Liver (tissue), 9 donors: ENCODE measurements around the gene LY86. TPM values are rescaled to one million over a fixed set of nuclear protein-coding genes. Genes with fewer than 3 reads are reported as not detected.

ENCODE experiments used
- DNase-seq: peaks from one replicate; pipeline ENCODE4 v3.0.0-alpha.2; 2017; ENCODE audit warnings: low spot score
- H3K27ac ChIP-seq, 2 donors: one replicate each; pipeline ENCODE4 v1.7.0; 2013; ENCODE audit warnings: inconsistent platforms in 2 of 2, low read length in 2 of 2, control low read depth in 1 of 2, low read depth in 1 of 2, mild to moderate bottlenecking in 1 of 2
- H3K27me3 ChIP-seq, 4 donors: one replicate each; pipeline versions ENCODE4 v1.6.1 to v1.7.0; 2013; ENCODE audit warnings: low read length in 3 of 4, inconsistent platforms in 1 of 4, mild to moderate bottlenecking in 1 of 4, moderate library complexity in 1 of 4; ENCODE audit not compliant: control insufficient read depth in 4 of 4, insufficient read depth in 4 of 4
- H3K36me3 ChIP-seq, 4 donors: one replicate each; pipeline versions ENCODE4 v1.6.1 to v1.7.0; 2013; ENCODE audit warnings: low read length in 3 of 4, mild to moderate bottlenecking in 3 of 4, low read depth in 1 of 4, moderate library complexity in 1 of 4; ENCODE audit not compliant: control insufficient read depth in 4 of 4, insufficient read depth in 3 of 4
- H3K4me1 ChIP-seq, 4 donors: one replicate each; pipeline versions ENCODE4 v1.6.1 to v1.7.0; 2013; ENCODE audit warnings: low read length in 3 of 4, mild to moderate bottlenecking in 3 of 4, moderate library complexity in 1 of 4; ENCODE audit not compliant: control insufficient read depth in 4 of 4, insufficient read depth in 4 of 4
- H3K4me3 ChIP-seq, 3 donors: one replicate each; pipeline versions ENCODE4 v1.6.1 to v1.7.0; 2013; ENCODE audit warnings: low read length in 3 of 3, control low read depth in 1 of 3, low read depth in 1 of 3, mild to moderate bottlenecking in 1 of 3
- H3K9ac ChIP-seq, 2 donors: one replicate each; pipeline ENCODE4 v1.7.0; 2013; ENCODE audit warnings: low read length in 2 of 2, mild to moderate bottlenecking in 2 of 2, moderate library complexity in 2 of 2, control low read depth in 1 of 2, low read depth in 1 of 2
- H3K9me3 ChIP-seq, 4 donors: one replicate each; pipeline versions ENCODE4 v1.6.1 to v1.7.0; 2013; ENCODE audit warnings: low read length in 3 of 4; ENCODE audit not compliant: control insufficient read depth in 4 of 4
- CTCF ChIP-seq: fragments of 150-350 bp; IDR thresholded peaks from 2 replicates; pipeline ENCODE4 v1.5.1; 2017; ENCODE audit warnings: improper control_type of control experiment, low read depth, low read length; ENCODE audit not compliant: missing input control
- FOXA2 ChIP-seq: IDR thresholded peaks from 2 replicates; pipeline ENCODE4 v1.6.1; 2016; ENCODE audit warnings: antibody characterized with exemption
- GABPA ChIP-seq, 2 donors: IDR thresholded peaks in 1 of 2; conservative IDR thresholded peaks in 1 of 2; 2 replicates each; pipeline ENCODE4 v1.6.1; 2016; ENCODE audit warnings: antibody characterized with exemption in 2 of 2, mild to moderate bottlenecking in 1 of 2, moderate library complexity in 1 of 2
- HNF4A ChIP-seq, 2 donors: conservative IDR thresholded peaks; 2 replicates each; pipeline ENCODE4 v1.6.1; 2016; ENCODE audit warnings: antibody characterized with exemption in 2 of 2, mild to moderate bottlenecking in 2 of 2
- JUND ChIP-seq, 2 donors: IDR thresholded peaks; 2 replicates each; pipeline ENCODE4 v1.6.1; 2016; ENCODE audit warnings: antibody characterized with exemption in 2 of 2
- MAX ChIP-seq: IDR thresholded peaks from 2 replicates; pipeline ENCODE4 v1.6.1; 2016; ENCODE audit warnings: antibody characterized with exemption
- RAD21 ChIP-seq, 2 donors: IDR thresholded peaks; 2 replicates each; pipeline ENCODE4 v1.6.1; 2016; ENCODE audit warnings: antibody characterized with exemption in 2 of 2, mild to moderate bottlenecking in 2 of 2
- REST ChIP-seq: IDR thresholded peaks from 2 replicates; pipeline ENCODE4 v1.6.1; 2016; ENCODE audit warnings: antibody characterized with exemption, mild to moderate bottlenecking
- ZBTB33 ChIP-seq: IDR thresholded peaks from 2 replicates; pipeline ENCODE4 v1.6.1; 2016; ENCODE audit warnings: antibody characterized with exemption
- WGBS: extraction: QIAGEN DNeasy Blood & Tissue Kit; methylation state at CpG from one replicate; pipeline ENCODE4 v1.1.7; 2013; 5-methylcytosine and 5-hydroxymethylcytosine counted together
- polyA plus RNA-seq, 2 donors: library from polyadenylated mRNA; stranded (reverse) in 1 of 2; unstranded in 1 of 2; fragments of 200-250 nt in 1 of 2; fragments of >200 nt in 1 of 2; fragmentation: Nextera tagmentation in 1 of 2; extraction: Ambion mirVana in 1 of 2; gene quantifications; one replicate each; pipeline versions ENCODE4 v1.2.1 to v1.2.3, GENCODE V29; 2013 to 2015
- total RNA-seq, 2 donors: library from RNA; depleted of rRNA; stranded (reverse); fragments of >200 nt; gene quantifications; one replicate each; pipeline ENCODE4 v1.2.3, GENCODE V29; 2014
- donor health status: healthy.
- donor health status: healthy.
- donor health status: healthy.
- donor health status: healthy.
- donor health status: healthy.

LY86 gene
- total and polyA plus RNA-seq, 4 donors = 1.4 to 7.8 (median 3.7) TPM

- TF ChIP-seq ZBTB33 (no peak), MAX (no peak), RAD21 (IDR thresholded peaks at IDR 0.05) (no peak), FOXA2 (no peak), HNF4A (conservative IDR thresholded peaks at IDR 0.05) (no peak)
Observed at GRCh38 chr6:6622501-6622900, 34.0 kb downstream of the LY86 start (continued).

- WGBS = 63% methylated on average over 1 of the region's 1 CpG
- H3K4me1 ChIP-seq = no peaks in the 10 kb centered on the region
Observed at GRCh38 chr6:6623553-6623952, 35.0 kb downstream of the LY86 start.

More at GRCh38 chr6:6623553-6623952, 35.0 kb downstream of the LY86 start:
- no peak for TF ChIP-seq CTCF
- TF ChIP-seq GABPA (IDR thresholded peaks at IDR 0.05 in 1 of 2, conservative IDR thresholded peaks at IDR 0.05 in 1 of 2) = no peak
- no peak for TF ChIP-seq JUND (IDR thresholded peaks at IDR 0.05)
- TF ChIP-seq REST = no peak
- TF ChIP-seq RAD21 (IDR thresholded peaks at IDR 0.05) = no peak
- TF ChIP-seq HNF4A (conservative IDR thresholded peaks at IDR 0.05) = no peak
- Histone ChIP-seq H3K27me3 (no peaks in the 10 kb centered on the region), H3K4me3 (no peak overlapping the region), H3K9me3 (no peaks in the 10 kb centered on the region), H3K36me3 (no peaks in the 10 kb centered on the region), H3K9ac (no peak overlapping the region), H3K27ac (no peak overlapping the region)
- DNase-seq = no peak
